ENCODE data around the gene RHOXF2B. TPM values are rescaled to one million over a fixed set of nuclear protein-coding genes. Genes with fewer than 3 reads are reported as not detected.

The RHOXF2B gene
- total RNA-seq, 1 donor from 2014 or later, result not detected

- H3K36me3 ChIP-seq (ENCODE audit: control insufficient read depth in 3 of 3, insufficient read depth in 3 of 3, low read length in 3 of 3), result no peaks in the 10 kb centered on the region
- H3K27me3 ChIP-seq (ENCODE audit: control insufficient read depth in 3 of 3, insufficient read depth in 3 of 3, low read length in 3 of 3), result peaks cover 0 to 14% (median 6%) of the 10 kb centered on the region in 3 donors
- no peaks in the 10 kb centered on the region for H3K9me3 ChIP-seq (ENCODE audit: control insufficient read depth in 3 of 3, low read length in 3 of 3)
- H3K9ac ChIP-seq (ENCODE audit: low read depth in 1 of 3, low read length in 3 of 3), result no peak overlapping the region
- no peaks in the 10 kb centered on the region for H3K4me1 ChIP-seq (ENCODE audit: control insufficient read depth in 3 of 3, insufficient read depth in 3 of 3, low read length in 3 of 3)
- no peak overlapping the region for H3K27ac ChIP-seq (ENCODE audit: low read depth, low read length)
- H3K4me3 ChIP-seq (ENCODE audit: low read length in 3 of 3), result no peak overlapping the region
Measured at GRCh38 chrX:120022763-120023162, 54.7 kb downstream of the RHOXF2B start.

Other genes with a start within 250 kb of the RHOXF2B start
- gene UPF3B, start 224.7 kb downstream of the RHOXF2B start, total RNA-seq, result 1.6 TPM
- 9.4 TPM for gene RNF113A, start 206.0 kb downstream of the RHOXF2B start, total RNA-seq
- 122 TPM for gene NDUFA1, start 205.9 kb downstream of the RHOXF2B start, total RNA-seq
- gene AKAP14, start 181.8 kb downstream of the RHOXF2B start, total RNA-seq, result not detected
- 4.2 TPM for gene NKAP, start 133.9 kb downstream of the RHOXF2B start, total RNA-seq
- gene RHOXF1, start 38.2 kb upstream of the RHOXF2B start, total RNA-seq, result not detected
- not detected for gene RHOXF2, start 80.9 kb upstream of the RHOXF2B start, total RNA-seq
- gene ZBTB33, start 173.1 kb upstream of the RHOXF2B start, total RNA-seq, result 10.4 TPM
- 3.1 TPM for gene TMEM255A, start 233.8 kb upstream of the RHOXF2B start, total RNA-seq

Measured in skeletal muscle tissue (tissue), 4 donors.